PFSK-1 (cell line): Measurements from ENCODE around the gene MRPL33.

Experiments
- FOXP2 ChIP-seq: optimal IDR thresholded peaks from 2 replicates; pipeline ENCODE3; 2011; ENCODE audit warnings: borderline replicate concordance, control low read depth, inconsistent platforms; ENCODE audit not compliant: insufficient read depth; ENCODE audit errors: extremely low read length, extremely low read depth
- POLR2AphosphoS5 ChIP-seq: IDR thresholded peaks from 2 replicates; pipeline ENCODE4 v1.6.1; 2012; ENCODE audit warnings: low read depth, mild to moderate bottlenecking, control low read depth, low read length, moderate library complexity
- SIN3A ChIP-seq: IDR thresholded peaks from 2 replicates; pipeline ENCODE4 v1.6.1; 2012; ENCODE audit warnings: mild to moderate bottlenecking, low read length, moderate library complexity, borderline replicate concordance; ENCODE audit not compliant: insufficient read depth
- TAF1 ChIP-seq: IDR thresholded peaks from 2 replicates; pipeline ENCODE4 v1.6.1; 2012; ENCODE audit warnings: low read length, control low read depth, borderline replicate concordance; ENCODE audit not compliant: insufficient read depth
- TF ChIP-seq, protein P1 (sequence below), 2 experiments: IDR thresholded peaks; 2 replicates each; pipeline versions ENCODE4 v1.6.1 to v1.8.0; 2011 to 2012; ENCODE audit warnings: low read depth in 2 of 2, low read length in 2 of 2, control low read depth in 1 of 2, inconsistent platforms in 1 of 2, mild to moderate bottlenecking in 1 of 2, moderate library complexity in 1 of 2; ENCODE audit not compliant: insufficient read depth in 1 of 2

MRPL33 gene

GRCh38 chr2:27736890-27737204, 34.7 kb upstream of the MRPL33 start:
- TF ChIP-seq SIN3A (no peak), TAF1 (no peak), POLR2AphosphoS5 (no peak), FOXP2 (no peak)
- TF ChIP-seq, protein P1, sequence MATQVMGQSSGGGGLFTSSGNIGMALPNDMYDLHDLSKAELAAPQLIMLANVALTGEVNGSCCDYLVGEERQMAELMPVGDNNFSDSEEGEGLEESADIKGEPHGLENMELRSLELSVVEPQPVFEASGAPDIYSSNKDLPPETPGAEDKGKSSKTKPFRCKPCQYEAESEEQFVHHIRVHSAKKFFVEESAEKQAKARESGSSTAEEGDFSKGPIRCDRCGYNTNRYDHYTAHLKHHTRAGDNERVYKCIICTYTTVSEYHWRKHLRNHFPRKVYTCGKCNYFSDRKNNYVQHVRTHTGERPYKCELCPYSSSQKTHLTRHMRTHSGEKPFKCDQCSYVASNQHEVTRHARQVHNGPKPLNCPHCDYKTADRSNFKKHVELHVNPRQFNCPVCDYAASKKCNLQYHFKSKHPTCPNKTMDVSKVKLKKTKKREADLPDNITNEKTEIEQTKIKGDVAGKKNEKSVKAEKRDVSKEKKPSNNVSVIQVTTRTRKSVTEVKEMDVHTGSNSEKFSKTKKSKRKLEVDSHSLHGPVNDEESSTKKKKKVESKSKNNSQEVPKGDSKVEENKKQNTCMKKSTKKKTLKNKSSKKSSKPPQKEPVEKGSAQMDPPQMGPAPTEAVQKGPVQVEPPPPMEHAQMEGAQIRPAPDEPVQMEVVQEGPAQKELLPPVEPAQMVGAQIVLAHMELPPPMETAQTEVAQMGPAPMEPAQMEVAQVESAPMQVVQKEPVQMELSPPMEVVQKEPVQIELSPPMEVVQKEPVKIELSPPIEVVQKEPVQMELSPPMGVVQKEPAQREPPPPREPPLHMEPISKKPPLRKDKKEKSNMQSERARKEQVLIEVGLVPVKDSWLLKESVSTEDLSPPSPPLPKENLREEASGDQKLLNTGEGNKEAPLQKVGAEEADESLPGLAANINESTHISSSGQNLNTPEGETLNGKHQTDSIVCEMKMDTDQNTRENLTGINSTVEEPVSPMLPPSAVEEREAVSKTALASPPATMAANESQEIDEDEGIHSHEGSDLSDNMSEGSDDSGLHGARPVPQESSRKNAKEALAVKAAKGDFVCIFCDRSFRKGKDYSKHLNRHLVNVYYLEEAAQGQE (IDR thresholded peaks at IDR 0.05; ENCODE audit: insufficient read depth in 1 of 2, low read depth in 2 of 2, low read length in 2 of 2): no peak

DNA sequence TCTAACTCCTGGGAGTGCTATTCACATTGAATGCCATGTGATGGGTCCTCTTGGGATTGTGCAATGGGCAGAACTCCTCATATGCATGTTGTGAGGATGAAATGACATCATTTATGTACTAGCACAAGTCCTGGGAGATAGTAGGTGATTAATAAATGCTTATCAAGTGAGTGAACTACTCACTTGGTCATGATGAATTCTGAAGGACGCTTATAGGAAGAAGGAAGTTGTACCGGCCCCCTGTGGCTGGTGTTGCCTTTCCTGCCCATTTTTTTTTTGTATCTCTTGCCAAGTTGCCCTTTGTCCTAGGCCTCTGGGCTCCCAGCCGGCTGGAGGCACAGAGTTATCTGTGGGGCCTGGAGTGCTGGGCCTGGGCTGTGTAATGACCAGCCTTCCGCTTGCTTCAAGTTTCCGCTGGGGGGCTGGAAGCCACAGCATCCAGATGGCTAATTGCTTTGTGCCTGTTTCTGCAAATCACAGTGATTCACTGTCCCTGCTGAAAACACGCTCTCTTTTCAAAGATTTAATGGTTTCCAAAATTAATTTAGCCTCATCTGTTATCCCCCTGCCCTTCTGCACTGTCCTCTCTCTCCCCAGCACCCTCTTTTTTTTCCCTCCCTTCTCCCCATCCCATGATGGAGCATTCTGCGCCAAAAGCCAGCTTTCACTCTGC, 33.7 kb upstream of the MRPL33 start:
- TF ChIP-seq TAF1: no peak
- TF ChIP-seq POLR2AphosphoS5: no peak
- no peak for TF ChIP-seq FOXP2
- TF ChIP-seq, protein P1 (IDR thresholded peaks at IDR 0.05; ENCODE audit: insufficient read depth in 1 of 2, low read depth in 2 of 2, low read length in 2 of 2): no peak
- TF ChIP-seq SIN3A: no peak

DNA sequence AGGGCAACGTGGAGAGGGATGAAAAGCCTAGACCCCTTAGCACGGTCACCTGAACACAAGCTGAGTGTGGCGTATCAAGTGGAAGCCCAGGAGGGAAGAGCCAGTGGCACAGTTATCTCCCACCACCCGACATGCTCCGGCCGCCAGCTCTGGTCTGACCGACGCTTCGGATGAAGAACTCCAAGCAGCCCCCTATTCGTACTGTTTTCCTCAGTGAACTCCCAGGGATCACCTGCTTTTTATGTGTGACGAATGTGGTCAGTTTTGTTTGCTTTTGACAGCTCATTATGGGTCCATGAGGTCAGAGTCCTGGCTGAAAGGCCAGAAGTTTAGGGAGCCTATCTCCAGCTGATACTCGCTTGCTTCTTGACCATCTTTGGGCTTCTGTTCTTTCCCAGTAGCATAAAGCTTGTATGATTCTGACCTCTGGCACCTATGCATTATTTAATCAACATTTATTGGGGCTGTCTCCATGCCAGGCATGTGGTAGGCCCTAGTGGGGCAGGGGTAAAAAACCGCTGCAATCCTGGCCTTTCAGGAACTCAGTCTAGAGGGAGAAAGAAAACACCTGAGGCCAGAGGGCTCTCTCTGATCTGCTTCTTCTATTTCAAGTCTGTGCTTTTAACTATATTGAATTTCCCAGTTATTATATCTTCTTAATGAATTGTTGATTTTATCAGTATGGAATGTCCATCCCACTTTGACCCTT, 33.0 kb upstream of the MRPL33 start:
- TF ChIP-seq SIN3A (no peak), TAF1 (no peak), FOXP2 (no peak), POLR2AphosphoS5 (no peak)
- TF ChIP-seq, protein P1 (IDR thresholded peaks at IDR 0.05; ENCODE audit: insufficient read depth in 1 of 2, low read depth in 2 of 2, low read length in 2 of 2): no peak

DNA sequence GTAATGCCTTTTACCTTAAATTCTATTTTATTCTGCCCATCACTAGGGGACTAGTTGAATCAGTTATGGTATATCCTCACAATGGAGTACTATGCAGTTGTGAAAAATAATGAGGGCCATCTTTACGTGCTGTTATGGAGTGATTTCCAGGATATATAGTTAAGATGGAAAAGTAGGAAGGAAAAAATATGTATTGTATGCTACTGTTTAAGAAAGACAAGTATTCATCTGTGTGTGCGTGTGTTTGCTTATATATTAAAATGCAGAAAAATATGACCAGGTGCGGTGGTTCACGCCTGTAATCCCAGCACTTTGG, 32.5 kb upstream of the MRPL33 start:
- no peak for TF ChIP-seq TAF1
- no peak for TF ChIP-seq POLR2AphosphoS5
- TF ChIP-seq FOXP2: no peak
- TF ChIP-seq, protein P1 (IDR thresholded peaks at IDR 0.05; ENCODE audit: insufficient read depth in 1 of 2, low read depth in 2 of 2, low read length in 2 of 2): no peak
- TF ChIP-seq SIN3A: no peak
